PFSK-1 (cell line): ENCODE results near the gene RGS7.

ENCODE experiments used
- POLR2AphosphoS5 ChIP-seq: IDR thresholded peaks from 2 replicates; pipeline ENCODE4 v1.6.1; 2012; ENCODE audit warnings: low read depth, mild to moderate bottlenecking, control low read depth, low read length, moderate library complexity
- REST ChIP-seq, 2 experiments: IDR thresholded peaks; 2 replicates each; pipeline versions ENCODE4 v1.6.1 to v1.8.0; 2011 to 2012; ENCODE audit warnings: low read depth in 2 of 2, low read length in 2 of 2, control low read depth in 1 of 2, inconsistent platforms in 1 of 2, mild to moderate bottlenecking in 1 of 2, moderate library complexity in 1 of 2; ENCODE audit not compliant: insufficient read depth in 1 of 2
- SIN3A ChIP-seq: IDR thresholded peaks from 2 replicates; pipeline ENCODE4 v1.6.1; 2012; ENCODE audit warnings: mild to moderate bottlenecking, low read length, moderate library complexity, borderline replicate concordance; ENCODE audit not compliant: insufficient read depth

GRCh38 chr1:241130881-241131280 is 226.1 kb downstream of the RGS7 start:
- TF ChIP-seq REST (IDR thresholded peaks at IDR 0.05; ENCODE audit: insufficient read depth in 1 of 2, low read depth in 2 of 2, low read length in 2 of 2) (no peak), POLR2AphosphoS5 (no peak), SIN3A (no peak)
